VCaP (cell line): ENCODE measurements around the gene CMIP.

ENCODE experiments used
- H3K27ac ChIP-seq: fragments of 450-650 bp; 2 replicates; pipeline ENCODE4 v1.5.1; 2017
- TF ChIP-seq, protein P1 (sequence below): fragments of 450-650 bp; conservative IDR thresholded peaks from 2 replicates; pipeline ENCODE4 v1.5.1; 2017; ENCODE audit warnings: mild to moderate bottlenecking, moderate library complexity

CMIP gene

DNA sequence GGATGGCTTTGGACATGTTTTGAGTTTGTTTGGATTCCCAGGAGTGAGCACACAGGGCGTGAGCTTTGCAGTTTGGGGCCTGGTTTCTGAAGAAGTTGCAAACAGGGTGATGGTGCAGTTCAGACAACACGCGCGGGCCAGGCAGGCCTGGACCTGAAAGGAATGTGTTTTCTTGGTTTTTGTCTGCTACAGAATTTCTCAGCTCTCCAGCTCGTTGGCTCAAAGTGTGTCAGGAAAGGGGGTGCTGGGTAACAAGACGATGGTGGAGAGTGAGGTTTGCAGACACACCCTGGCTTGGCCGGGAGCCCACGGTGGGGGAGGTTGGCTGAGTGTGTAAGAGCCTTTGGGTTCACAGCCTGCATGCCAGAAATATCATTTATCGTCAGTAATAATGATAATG, 82.3 kb downstream of the CMIP start:
- TF ChIP-seq, protein P1, sequence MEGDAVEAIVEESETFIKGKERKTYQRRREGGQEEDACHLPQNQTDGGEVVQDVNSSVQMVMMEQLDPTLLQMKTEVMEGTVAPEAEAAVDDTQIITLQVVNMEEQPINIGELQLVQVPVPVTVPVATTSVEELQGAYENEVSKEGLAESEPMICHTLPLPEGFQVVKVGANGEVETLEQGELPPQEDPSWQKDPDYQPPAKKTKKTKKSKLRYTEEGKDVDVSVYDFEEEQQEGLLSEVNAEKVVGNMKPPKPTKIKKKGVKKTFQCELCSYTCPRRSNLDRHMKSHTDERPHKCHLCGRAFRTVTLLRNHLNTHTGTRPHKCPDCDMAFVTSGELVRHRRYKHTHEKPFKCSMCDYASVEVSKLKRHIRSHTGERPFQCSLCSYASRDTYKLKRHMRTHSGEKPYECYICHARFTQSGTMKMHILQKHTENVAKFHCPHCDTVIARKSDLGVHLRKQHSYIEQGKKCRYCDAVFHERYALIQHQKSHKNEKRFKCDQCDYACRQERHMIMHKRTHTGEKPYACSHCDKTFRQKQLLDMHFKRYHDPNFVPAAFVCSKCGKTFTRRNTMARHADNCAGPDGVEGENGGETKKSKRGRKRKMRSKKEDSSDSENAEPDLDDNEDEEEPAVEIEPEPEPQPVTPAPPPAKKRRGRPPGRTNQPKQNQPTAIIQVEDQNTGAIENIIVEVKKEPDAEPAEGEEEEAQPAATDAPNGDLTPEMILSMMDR: no peak
- no peak overlapping the region for H3K27ac ChIP-seq

DNA sequence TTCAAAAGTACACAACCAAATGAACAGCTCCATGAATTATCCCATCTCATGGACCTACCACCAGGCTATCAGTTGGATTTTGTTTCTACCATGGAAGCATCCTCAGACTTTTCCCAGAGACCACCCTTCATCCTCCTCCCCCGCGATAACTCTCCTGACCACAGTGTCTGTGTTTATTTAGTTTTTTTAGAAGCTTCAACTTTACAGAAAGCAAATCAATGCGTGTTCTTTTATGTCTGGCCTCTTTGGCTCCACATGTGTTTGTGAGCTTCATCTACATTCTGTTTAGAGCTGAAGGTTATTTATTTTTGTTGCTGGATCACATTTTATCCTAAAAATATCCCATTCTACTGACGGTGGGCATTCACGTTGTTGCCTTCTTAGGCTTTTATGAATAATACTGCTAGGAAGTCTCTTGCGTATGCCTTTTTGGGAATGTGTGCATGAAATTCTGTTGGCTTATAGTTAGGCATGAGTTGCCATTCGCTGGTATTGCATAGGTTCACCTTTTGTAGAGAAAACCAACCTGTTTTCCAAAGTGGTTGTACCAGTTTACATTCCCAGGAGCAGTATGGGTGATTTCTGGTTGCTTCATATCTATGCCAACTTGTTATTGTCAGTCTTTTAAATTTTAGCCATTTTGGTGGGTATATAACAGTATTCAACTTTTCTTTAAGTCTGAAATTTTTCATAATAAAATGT, 83.0 kb downstream of the CMIP start:
- H3K27ac ChIP-seq: no peak overlapping the region

DNA sequence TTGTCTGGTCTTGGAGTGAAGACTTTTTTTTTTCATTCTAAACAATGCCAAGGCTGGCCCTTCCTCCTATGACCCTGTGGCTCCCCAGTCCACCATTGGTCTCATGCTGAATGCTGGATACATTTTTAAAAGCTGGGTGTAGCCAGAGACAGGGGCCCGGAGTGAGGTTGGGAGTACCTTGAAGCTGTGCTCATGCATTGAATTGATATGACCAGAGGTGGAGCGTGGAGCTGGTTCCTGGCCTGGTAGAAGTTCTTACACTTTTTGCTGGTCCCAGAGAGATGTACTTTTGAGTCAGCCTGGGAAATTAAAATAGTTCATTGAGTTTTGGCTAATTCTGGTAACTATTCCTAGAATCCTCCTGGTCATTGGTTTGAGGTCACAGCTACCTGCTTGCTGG, 83.6 kb downstream of the CMIP start:
- TF ChIP-seq, protein P1: no peak
- H3K27ac ChIP-seq: no peak overlapping the region

More for the DNA sequence above, 83.0 kb downstream of the CMIP start:
- TF ChIP-seq, protein P1: no peak

DNA sequence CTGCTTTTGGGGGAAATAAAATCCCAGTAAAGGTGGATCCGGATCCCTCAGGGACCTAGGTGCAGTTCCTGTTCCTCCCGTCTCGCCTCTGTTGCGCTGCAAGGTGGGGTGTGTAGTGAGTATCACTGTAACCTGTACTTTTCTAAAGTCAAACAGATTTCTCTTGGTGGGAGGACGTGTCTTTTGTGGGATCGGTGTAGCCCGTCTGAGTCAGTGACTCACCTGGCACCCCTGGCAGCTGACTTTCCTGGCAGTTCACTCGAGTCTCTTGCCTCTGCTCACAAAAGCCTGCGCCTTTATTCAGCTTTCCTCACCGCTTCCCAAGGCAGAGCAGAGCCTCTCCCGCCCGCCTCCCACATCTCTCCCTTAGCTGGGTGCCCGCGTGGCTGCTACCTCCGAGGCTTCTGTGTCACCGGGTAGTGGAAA, 85.7 kb downstream of the CMIP start:
- TF ChIP-seq, protein P1: no peak
- H3K27ac ChIP-seq: no peak overlapping the region

DNA sequence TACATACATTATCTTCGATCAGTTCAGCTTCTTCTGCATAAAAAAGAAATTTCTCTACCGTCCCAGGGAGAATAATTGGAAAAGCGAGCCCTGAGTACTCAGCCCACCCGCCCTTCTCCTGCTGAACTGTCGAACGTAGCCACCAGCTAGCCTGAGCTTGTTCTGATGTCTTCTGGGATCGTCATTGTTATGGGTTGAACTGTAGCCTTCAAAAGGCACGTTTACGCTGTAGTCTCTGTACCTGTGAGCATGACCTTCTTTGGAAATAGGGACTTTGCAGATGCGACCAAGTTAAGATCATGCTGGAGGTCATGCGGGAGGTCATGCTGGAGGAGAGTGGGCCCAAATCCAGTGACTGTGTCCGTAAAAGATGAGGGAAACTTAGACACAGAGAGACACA, 86.2 kb downstream of the CMIP start:
- TF ChIP-seq, protein P1: no peak
- no peak overlapping the region for H3K27ac ChIP-seq

DNA sequence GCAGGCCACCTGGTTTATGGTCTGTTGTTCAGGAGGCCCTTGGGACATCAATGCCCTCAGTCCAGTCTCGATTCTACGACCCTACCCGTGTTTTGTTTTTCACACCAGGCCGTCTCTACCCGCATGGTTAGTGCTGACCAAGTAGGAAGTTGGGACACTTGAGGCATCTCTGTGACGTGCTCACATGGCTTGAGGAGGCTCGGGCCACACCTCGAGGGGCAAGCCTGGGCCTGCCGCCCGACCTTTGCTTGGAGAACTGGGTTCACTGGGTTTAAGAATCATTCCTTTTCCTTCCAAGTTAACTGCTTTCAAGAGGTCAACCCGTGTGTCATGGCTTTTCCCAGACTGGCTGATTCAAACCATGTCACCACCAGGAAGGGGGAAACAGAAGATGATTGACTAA, 86.8 kb downstream of the CMIP start:
- H3K27ac ChIP-seq: no peak overlapping the region
- TF ChIP-seq, protein P1: no peak

DNA sequence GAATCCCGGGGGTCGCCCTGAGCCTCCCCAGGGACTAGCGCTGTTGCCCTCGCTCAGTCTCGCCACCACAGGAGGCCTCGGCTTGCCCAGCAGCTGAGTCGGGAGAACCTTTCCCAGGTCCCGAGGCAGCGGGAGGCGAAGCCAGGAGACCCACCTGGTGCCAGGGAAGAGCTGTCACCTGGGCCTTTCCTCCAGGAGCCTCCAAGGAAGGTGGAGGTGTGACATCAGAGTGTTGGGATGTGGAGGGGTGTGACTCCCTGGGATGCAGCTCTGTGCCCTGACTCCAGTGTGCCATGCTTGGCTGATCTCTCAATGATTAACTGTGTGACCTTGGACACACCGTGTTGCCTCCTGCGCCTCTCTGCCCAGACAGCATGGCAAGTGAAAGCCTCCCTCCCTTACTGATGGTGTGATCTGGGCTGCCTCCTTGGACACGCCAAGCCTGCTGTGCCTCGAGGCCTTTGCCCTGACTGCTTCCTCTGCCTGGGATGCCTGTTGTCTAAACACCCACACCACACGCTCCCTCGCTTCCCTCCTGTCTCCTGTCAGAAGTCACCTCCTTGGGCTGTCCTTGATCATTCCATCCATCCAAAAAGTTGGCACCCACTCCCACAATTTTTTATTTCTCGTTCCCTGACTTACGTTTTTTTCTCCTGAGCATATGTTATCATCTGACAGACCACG, 88.0 kb downstream of the CMIP start:
- TF ChIP-seq, protein P1: no peak
- H3K27ac ChIP-seq: no peak overlapping the region
